GM19193 (cell line): ENCODE results near the gene AGTR1.

Experiments used
- POLR2A ChIP-seq: IDR thresholded peaks from 4 replicates; pipeline ENCODE4 v1.6.1; 2011; ENCODE audit not compliant: insufficient read depth, insufficient read length; ENCODE audit errors: extremely low read depth

The AGTR1 gene

DNA sequence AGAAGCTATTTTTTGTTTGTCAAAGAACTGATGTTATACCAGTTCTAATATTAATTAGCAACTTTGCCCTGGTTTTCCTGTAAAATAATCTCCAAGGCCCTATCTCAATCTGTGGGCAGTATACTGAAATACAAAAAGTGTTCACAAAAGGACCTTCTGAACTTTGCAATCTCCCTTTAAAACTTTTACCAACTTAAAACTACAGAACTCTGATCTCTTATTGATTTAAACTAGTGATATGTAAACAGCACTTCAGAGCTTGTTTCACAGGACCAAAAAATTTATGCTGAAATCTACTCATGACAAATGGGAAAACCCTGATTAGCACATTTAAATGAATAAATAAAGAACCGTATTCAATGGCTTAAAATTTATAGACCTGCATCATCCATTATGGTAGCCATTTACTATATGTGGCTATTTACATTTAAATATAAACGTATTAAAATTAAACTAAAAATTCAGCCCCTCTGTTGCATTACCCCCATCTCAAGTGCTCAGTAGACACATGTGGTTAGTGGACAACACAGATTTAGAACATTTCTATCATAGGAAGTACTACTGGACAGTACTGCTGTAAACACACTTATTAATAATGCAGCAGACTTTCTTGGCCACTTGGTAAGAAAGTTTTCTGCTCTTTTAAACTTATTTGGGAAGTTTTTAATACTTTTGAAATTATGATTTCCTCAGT lies 12.0 kb downstream of the AGTR1 start:
- no peak for TF ChIP-seq POLR2A

DNA sequence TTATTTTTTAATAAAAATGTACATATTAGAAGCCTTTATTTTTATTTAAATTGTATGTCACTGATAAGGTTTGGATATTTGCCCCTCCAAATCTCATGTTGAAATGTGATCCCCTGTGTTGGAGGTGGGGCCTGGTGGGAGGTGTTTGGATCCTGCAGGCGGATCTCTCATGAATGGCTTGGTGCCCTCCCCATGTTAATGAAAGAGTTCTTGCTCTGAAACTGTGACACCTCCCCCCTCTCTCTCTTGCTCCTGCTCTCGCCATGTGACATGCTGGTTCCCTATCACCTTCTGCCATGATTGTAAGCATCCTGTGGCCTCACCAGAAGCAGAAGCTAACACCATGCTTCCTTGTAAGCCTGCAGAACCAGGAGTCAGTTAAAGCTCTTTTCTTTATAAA lies 13.0 kb downstream of the AGTR1 start:
- no peak for TF ChIP-seq POLR2A

DNA sequence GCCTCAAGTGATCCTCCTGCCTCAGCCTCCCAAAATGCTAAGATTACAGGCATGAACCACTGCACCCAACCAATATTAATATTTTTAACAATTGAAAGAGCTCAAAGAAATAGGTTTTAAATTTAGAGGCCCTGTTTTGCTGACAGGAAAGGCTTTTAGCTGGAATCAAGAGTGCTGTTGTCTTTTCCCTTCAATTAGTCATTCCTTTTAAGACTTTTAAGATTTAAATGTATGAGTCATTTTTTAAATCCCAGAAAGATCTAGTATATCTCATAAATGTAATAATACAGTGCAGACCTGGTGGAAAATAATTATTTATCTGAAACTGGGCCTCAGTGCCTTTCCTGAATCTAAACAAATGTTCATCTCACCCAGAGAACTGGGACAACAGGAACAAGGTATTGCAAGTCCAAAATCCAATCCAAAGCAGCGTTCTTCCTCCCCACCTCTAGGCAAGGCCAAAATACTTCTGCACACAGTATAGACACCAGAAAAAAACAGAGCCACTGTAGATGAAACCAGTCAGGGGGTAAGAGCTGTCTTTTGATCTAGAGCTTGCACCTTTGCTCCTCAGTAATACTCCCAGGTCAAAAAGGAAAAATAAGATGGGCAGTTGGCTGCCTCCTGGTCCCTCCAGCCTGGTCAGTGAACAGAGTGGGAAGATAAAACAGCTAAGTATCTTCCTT lies 14.4 kb downstream of the AGTR1 start:
- no peak for TF ChIP-seq POLR2A

DNA sequence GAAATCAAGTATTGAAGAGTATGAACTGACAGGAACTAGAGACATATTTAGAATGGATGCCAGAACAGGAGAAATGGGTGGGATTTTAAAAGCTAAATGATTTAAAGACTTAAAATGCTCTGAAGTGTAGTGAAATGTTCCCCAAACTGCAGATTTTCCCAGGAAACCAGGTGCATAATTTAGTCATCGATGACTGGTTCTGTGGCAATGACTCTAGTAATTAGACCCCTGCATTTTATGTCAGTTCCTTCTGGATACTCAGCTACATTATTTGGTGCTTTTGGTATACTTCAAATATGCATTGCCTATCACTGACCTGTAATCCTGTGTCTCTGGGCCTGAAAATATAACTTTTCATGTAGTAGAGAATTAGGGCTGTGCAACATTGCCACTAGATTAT lies 16.8 kb downstream of the AGTR1 start:
- TF ChIP-seq POLR2A, result no peak

DNA sequence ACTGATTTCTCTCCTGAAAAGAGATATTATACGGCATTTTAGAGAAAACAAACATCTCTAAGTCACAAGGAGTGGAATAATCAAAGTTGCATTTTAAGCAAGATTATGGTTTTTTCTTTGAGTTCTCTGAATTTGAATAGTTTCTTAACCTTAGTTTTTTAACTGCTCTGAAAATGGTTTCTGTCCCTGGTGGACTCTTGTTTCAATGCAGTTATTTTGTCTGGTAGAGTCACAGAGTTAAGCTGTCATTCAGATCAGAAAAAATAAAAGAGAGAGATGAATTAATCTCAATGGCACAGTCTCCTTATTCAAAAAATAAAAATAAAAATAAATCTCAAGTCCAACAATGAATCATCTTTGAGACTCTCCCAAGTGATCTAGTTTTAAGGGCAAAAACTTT lies 19.0 kb downstream of the AGTR1 start:
- TF ChIP-seq POLR2A, result no peak

DNA sequence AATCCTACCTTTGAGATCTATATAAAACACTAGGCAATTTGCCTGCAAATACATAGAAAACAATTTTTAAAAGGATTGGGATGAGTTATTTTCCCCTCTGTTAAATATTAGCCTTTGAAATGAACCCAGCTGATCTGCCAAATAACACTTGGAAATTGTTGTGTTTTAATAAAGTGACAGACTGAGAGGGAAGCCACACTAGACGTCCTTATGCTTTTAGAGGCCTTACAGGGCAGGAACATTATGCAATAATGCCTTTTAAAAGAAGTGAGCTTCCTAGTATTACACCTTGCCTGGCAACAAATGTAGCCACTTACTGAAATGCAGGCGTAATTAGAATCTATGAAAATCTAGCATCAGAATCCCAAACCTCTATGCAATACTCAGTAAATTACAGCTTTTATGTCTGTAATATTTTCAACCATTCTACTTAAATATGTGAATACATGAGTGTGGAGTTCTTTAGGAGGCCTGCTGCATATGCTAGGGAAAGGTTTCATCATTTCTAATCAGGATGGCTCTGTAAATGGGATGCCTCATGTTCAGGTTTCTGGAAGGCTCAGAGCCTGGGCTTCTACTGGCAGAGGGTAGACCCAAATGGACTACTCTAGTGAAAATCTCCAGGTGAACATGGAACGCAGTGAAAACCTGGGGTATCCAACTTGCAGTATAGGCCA lies 20.3 kb downstream of the AGTR1 start:
- TF ChIP-seq POLR2A, result no peak

DNA sequence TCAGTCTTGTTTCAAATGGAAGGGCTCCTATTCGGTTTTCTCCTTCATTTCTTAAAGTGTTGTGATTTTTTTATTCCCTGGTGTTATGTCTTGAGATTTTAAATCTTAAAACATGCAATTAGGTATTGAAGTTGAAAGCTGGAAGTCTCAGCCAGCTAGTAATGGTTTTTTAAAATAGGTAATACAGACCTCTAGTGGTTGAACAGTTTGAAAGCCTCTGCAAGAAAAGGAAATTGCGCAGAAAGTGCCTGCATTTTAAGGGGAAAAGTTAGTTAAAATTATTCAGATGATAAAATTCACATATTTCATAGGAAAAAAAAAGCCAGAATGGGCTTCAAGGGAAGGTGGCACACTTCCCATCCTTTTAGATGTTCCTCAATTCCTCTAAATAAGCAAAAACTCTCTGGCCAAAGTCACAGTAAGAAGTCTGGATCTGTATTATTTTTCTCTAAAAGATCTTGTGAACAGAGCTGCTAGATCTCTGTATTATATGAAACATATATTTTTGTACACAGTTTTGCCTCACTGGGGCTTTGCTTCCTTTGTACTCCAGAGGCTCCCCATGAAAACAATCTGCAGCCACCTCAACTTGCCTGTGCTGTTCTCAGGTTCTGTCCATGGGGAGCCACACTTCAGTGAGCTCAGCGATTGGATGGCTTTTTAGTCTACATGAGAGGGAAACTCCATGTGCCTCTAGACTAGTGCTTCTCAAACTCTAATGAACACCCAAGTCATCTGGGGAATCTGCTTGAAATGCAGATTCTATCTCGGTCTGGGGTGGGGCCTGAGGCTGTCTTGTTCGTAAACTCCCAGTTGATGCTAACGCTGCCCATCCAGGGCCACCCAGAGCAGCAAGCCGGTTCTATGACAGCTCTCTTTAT lies 21.5 kb downstream of the AGTR1 start:
- no peak for TF ChIP-seq POLR2A

DNA sequence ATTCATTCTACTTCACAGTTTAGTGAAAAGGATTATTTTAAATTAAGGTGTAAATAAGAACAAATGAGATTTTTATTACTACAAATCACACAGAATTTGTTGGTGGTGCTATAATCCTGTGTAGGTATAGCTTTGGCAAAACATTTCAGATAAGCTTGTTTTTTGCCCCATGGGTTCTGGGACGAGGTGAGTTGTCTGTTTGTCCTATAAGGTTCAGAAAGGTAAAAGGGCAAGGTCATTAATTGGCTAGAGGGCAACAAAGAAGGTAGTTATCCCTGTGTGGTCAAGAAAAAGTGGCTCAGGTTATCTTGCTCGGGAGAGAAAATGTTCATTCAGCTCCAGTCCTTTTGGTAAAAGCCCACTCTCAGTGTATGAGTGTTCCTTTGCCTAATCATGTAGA lies 23.2 kb downstream of the AGTR1 start:
- no peak for TF ChIP-seq POLR2A

DNA sequence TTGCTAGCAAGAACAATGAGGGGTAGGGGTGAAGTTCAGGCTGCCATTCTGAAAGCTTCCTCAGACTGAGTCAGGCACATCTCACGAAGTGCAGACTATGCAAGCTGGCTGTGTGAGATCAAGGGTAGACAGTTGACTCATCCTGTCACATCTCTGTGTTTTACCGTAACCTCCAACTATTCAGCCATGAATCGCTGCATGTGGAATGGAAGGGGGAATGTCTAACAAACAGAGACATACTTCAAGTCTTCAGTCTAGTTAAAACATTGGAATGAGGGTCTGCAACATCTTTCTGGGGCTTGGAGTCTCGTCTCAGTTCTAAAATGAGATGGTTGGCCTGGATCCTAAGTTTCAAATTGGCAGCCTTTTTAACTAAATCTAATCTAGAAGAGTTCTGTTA lies 25.9 kb downstream of the AGTR1 start:
- TF ChIP-seq POLR2A, result no peak

DNA sequence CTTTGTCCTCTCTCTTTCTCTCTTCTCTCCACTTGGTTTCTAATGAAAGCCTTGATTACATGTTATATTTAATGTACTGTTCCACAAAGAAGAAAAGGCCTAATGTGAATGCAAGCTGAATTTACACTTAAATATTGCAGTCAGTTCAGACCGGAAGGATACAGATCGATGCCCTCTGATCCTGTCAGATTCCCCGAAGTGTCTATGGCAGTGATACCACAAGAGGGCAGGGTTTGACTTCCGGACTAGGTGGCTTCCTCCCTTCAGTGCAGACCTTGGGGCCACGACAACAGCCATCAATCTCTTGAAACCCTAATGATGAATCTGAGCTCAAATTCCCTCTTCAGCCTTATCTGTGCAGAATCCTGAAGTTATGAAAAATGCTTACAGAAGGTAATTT lies 29.5 kb downstream of the AGTR1 start:
- TF ChIP-seq POLR2A, result no peak

DNA sequence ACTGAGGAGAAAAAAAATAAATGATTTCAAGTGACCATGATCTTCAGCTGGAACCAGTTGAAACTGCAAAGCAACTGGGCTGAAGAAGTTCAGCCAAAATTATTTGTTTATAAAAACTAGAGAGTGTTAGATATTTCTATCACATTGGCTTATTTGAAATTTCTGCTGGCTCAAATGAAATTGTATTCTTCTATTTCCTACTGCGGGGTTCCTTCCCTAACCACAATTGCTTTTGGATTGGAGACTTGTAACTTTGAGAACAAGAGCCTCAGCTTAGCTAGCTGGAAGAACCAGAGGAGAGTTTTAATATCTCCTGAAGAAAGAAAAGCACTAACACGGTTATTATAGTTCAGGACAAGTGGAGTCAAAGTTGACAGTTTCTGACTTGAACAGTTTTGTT lies 31.1 kb downstream of the AGTR1 start:
- no peak for TF ChIP-seq POLR2A

DNA sequence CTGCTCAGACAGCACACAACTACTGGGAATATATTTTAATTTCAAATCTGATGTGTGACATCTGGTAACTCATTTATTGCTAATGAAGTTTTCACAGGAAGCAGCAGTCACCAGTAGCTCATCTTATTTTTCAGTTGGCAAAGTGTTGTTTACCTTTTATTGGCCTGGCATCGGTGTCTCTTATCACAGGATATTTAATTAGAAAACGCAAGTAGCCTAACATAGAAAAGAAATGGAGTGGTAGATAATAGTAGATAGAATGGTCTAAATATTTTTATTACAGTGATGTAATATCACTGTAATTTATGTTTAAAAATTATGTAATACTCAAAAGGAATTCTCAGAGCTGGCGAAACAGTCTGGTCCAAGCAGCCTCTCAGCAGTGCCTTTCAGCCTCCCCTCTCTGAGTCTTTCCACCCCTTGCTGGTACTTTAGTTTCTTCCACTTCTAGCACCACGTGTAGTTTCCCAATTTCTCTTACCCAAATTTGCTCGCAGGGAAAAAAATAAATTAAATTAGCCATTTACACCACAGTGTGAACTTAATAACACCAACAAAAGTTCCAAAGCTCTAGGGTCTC lies 31.9 kb downstream of the AGTR1 start:
- no peak for TF ChIP-seq POLR2A

DNA sequence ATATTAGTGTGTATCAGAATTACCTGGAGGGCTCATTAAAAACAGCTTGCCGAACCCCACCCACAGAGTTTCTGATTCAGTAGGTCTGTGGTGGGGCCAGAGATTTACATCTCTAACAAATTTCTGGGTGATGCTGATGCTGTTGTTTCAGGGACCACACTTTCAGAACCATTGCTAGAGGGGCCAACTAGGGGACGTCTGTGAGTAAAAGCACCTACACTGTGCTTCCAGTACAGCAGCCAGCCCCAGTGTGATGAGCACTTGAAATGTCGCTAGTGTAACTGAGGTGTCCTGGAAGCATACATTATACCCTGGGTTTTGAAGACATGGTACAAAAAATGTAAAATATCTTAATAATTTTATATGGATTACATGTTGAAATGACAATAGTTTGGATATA lies 33.0 kb downstream of the AGTR1 start:
- no peak for TF ChIP-seq POLR2A

DNA sequence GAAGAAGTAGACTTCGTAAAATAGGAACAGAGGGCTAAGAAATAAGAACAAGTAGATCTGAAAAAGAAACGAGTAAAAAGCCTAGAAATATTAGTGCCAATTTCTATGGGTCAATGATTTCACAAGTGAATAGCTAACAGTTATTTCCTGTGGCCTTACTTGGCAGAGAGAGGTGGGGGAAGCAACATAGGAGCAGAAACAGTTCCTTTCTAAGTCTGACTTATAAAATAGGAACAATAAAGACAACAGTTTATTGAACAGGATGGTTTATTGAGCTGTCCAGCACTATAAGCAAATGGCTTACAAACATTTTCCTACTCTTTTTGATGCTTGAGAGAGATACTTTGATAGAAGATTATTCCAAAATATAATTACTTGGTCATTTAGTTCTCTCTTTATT lies 37.9 kb downstream of the AGTR1 start:
- TF ChIP-seq POLR2A, result no peak

DNA sequence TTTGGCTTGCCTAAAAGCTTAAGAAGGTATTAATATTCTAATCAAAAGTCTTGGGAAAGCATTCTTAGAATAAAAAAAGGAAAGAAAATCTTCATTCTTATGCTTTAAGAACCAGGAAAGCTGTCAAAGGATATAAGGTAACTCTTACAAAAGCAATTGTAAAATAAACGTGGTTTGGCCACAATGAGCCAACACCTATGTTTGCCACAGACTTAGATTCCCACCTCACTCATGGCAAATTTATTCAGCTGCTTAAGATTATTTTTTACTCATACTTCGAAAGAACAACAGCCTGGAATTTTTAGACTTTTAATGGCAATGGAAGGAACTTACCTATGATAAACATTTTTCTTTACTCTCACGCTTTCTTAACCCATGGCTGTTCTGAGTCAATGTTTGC lies 38.4 kb downstream of the AGTR1 start:
- TF ChIP-seq POLR2A, result no peak
